Iris pigment epithelial cell (primary cell): Measurements from ENCODE around the gene FLG.
"Not testable (repeated sequence)": the region's sequence is repeated elsewhere in the genome, so short reads cannot be mapped to it uniquely, and the experiment has no call there.

Experiments used
- DNase-seq: peaks from one replicate; pipeline ENCODE4 v3.0.0-alpha.2; 2011; ENCODE audit warnings: low read depth

FLG gene

GRCh38 chr1:152256394-152256793, 68.6 kb downstream of the FLG start:
- DNase-seq, result not testable (repeated sequence)
